CD8-positive, alpha-beta memory T cell (primary cell): Measurements from ENCODE around the gene PRDX5. TPM values are rescaled to one million over a fixed set of nuclear protein-coding genes. Genes with fewer than 3 reads are reported as not detected.
"Not testable (repeated sequence)": the region's sequence is repeated elsewhere in the genome, so short reads cannot be mapped to it uniquely, and the experiment has no call there.

Source experiments
- CTCF ChIA-PET: fragments of 350-600 bp; sonication (Branson Sonifier 250); formaldehyde crosslinking; loops from one replicate; lab custom pipeline; 2021; ENCODE audit warnings: antibody characterized with exemption; lab: Charles Lee
- POLR2A ChIA-PET: fragments of 350-600 bp; sonication (Branson Sonifier 250); formaldehyde crosslinking; loops from one replicate; lab custom pipeline; 2021; ENCODE audit warnings: antibody characterized with exemption; lab: Charles Lee
- DNase-seq, 5 donors: peaks; one replicate each; pipeline versions ENCODE4 v3.0.0 to v3.0.0-alpha.2; 2020 to 2022; ENCODE audit warnings: mixed read lengths in 1 of 5
- H3K27ac ChIP-seq: one replicate; pipeline ENCODE4 v1.7.0; 2013; ENCODE audit warnings: low read depth, mild to moderate bottlenecking, low read length, moderate library complexity
- H3K27me3 ChIP-seq: 2 replicates; pipeline ENCODE4 v1.7.0; 2013; ENCODE audit warnings: low read length, mild to moderate bottlenecking; ENCODE audit not compliant: insufficient read depth, poor library complexity, severe bottlenecking
- H3K36me3 ChIP-seq: 2 replicates; pipeline ENCODE4 v1.7.0; 2013; ENCODE audit warnings: mild to moderate bottlenecking, low read length, moderate library complexity; ENCODE audit not compliant: insufficient read depth
- H3K4me1 ChIP-seq: 2 replicates; pipeline ENCODE4 v1.7.0; 2013; ENCODE audit warnings: mild to moderate bottlenecking, low read length, moderate library complexity; ENCODE audit not compliant: insufficient read depth
- H3K4me3 ChIP-seq: 2 replicates; pipeline ENCODE4 v1.7.0; 2013; ENCODE audit warnings: mild to moderate bottlenecking, low read length
- H3K9me3 ChIP-seq: 2 replicates; pipeline ENCODE4 v1.7.0; 2013; ENCODE audit warnings: mild to moderate bottlenecking, low read length
- H3K27ac Mint-ChIP-seq, 8 donors: one replicate each; pipeline ENCODE4 v1.8.0; 2020 to 2021; ENCODE audit warnings: mixed read lengths in 8 of 8, mild to moderate bottlenecking in 6 of 8, inconsistent platforms in 3 of 8, moderate library complexity in 3 of 8
- H3K27me3 Mint-ChIP-seq, 2 donors: one replicate each; pipeline ENCODE4 v1.8.0; 2020 to 2021; ENCODE audit warnings: mixed read lengths in 2 of 2, mild to moderate bottlenecking in 1 of 2, moderate library complexity in 1 of 2
- H3K36me3 Mint-ChIP-seq, 3 donors: one replicate each; pipeline ENCODE4 v1.8.0; 2020 to 2021; ENCODE audit warnings: mixed read lengths in 3 of 3, inconsistent platforms in 1 of 3, mild to moderate bottlenecking in 1 of 3
- H3K4me1 Mint-ChIP-seq, 3 donors: one replicate each; pipeline ENCODE4 v1.8.0; 2020 to 2021; ENCODE audit warnings: mixed read lengths in 3 of 3, inconsistent platforms in 1 of 3, mild to moderate bottlenecking in 1 of 3
- H3K4me3 Mint-ChIP-seq, 7 donors: one replicate each; pipeline ENCODE4 v1.8.0; 2020 to 2021; ENCODE audit warnings: mixed read lengths in 7 of 7, mild to moderate bottlenecking in 6 of 7, moderate library complexity in 4 of 7, inconsistent platforms in 2 of 7
- H3K9me3 Mint-ChIP-seq, 5 donors: one replicate each; pipeline ENCODE4 v1.8.0; 2020 to 2022; ENCODE audit warnings: mixed read lengths in 5 of 5, mild to moderate bottlenecking in 3 of 5, moderate library complexity in 2 of 5, inconsistent platforms in 1 of 5
- polyA plus RNA-seq: library from polyadenylated mRNA; unstranded; fragments of 300-500 nt; fragmentation: Illumina TruSeq; gene quantifications from one replicate; pipeline ENCODE4 v1.2.3, GENCODE V29; 2021
- total RNA-seq, 2 experiments: library from RNA; stranded (reverse); gene quantifications; one replicate each; pipeline ENCODE4 v1.2.3, GENCODE V29; 2021

PRDX5 gene
- total and polyA plus RNA-seq, 3 experiments from 2014 or later, result 114 to 170 (median 126) TPM

GRCh38 chr11:64312947-64313346 lies 5.0 kb upstream of the PRDX5 start:
- Mint-ChIP-seq H3K4me3 (peak overlapping the region in 1 of 7 donors; percentile 58), H3K27ac (peak overlapping the region in 7 of 8 donors; percentile 4 to 93 (median 81)), H3K4me1 (peaks cover 28 to 32% (median 31%) of the 10 kb centered on the region in 3 donors), H3K36me3 (peaks cover 0 to 50% (median 6%) of the 10 kb centered on the region in 3 donors), H3K27me3 (peaks cover 0 to 7% of the 10 kb centered on the region in 2 donors), H3K9me3 (no peaks in the 10 kb centered on the region)
- DNase-seq, result no peak
- H3K27ac ChIP-seq, result no peak overlapping the region
- CTCF ChIA-PET, result interaction anchor here (0.9 to 1.6 kb wide), 3 partner anchors 19 to 106 kb away, joined by 3 to 7 read pairs (median 4); partner anchors contain the start of gene FERMT3
- H3K9me3 ChIP-seq, result no peaks in the 10 kb centered on the region
- H3K27me3 ChIP-seq, result no peaks in the 10 kb centered on the region
- peaks cover 8% of the 10 kb centered on the region for H3K4me1 ChIP-seq
- no peak overlapping the region for H3K4me3 ChIP-seq
- POLR2A ChIA-PET, result no interaction called here
- no peaks in the 10 kb centered on the region for H3K36me3 ChIP-seq

GRCh38 chr11:64313491-64314145 lies 4.3 kb upstream of the PRDX5 start:
- peak overlapping the region in 1 of 7 donors; percentile 58 for H3K4me3 Mint-ChIP-seq
- no peaks in the 10 kb centered on the region for H3K9me3 Mint-ChIP-seq
- CTCF ChIA-PET, result interaction anchor here (1.3 to 1.6 kb wide), 2 partner anchors 18 to 107 kb away, joined by 3 to 7 read pairs; partner anchors contain the start of gene FERMT3
- H3K27me3 Mint-ChIP-seq, result peaks cover 0 to 7% of the 10 kb centered on the region in 2 donors
- POLR2A ChIA-PET, result no interaction called here
- peak overlapping the region in 4 of 8 donors; percentile 64 to 93 (median 76) for H3K27ac Mint-ChIP-seq
- no peaks in the 10 kb centered on the region for H3K9me3 ChIP-seq
- DNase-seq, result no peak
- peaks cover 8% of the 10 kb centered on the region for H3K4me1 ChIP-seq
- no peaks in the 10 kb centered on the region for H3K36me3 ChIP-seq
- no peak overlapping the region for H3K4me3 ChIP-seq
- H3K36me3 Mint-ChIP-seq, result peaks cover 0 to 55% (median 6%) of the 10 kb centered on the region in 3 donors
- peaks cover 33 to 37% (median 35%) of the 10 kb centered on the region in 3 donors for H3K4me1 Mint-ChIP-seq
- no peak overlapping the region for H3K27ac ChIP-seq
- no peaks in the 10 kb centered on the region for H3K27me3 ChIP-seq

- CTCF ChIA-PET, result interaction anchor here (1.3 to 1.6 kb wide), 2 partner anchors 17 to 108 kb away, joined by 3 to 7 read pairs; partner anchors contain the start of gene FERMT3
- H3K9me3 Mint-ChIP-seq, result no peaks in the 10 kb centered on the region
- POLR2A ChIA-PET, result no interaction called here
Observed at GRCh38 chr11:64314146-64314804, 3.6 kb upstream of the PRDX5 start.

GRCh38 chr11:64314805-64315561 lies 2.9 kb upstream of the PRDX5 start:
- Histone ChIP-seq H3K27ac (no peak overlapping the region), H3K27me3 (no peaks in the 10 kb centered on the region), H3K4me1 (peaks cover 14% of the 10 kb centered on the region), H3K9me3 (no peaks in the 10 kb centered on the region), H3K36me3 (no peaks in the 10 kb centered on the region), H3K4me3 (no peak overlapping the region)
- peaks cover 40 to 48% (median 41%) of the 10 kb centered on the region in 3 donors for H3K4me1 Mint-ChIP-seq
- ChIA-PET POLR2A (no interaction called here), CTCF (no interaction called here)
- H3K27ac Mint-ChIP-seq, result peak overlapping the region in 5 of 8 donors; percentile 15 to 80 (median 38)
- DNase-seq, result no peak
- H3K27me3 Mint-ChIP-seq, result peaks cover 0 to 7% of the 10 kb centered on the region in 2 donors
- H3K4me3 Mint-ChIP-seq, result peak overlapping the region in 3 of 7 donors; percentile 5 to 62 (median 12)
- H3K36me3 Mint-ChIP-seq, result peaks cover 0 to 56% (median 6%) of the 10 kb centered on the region in 3 donors
- H3K9me3 Mint-ChIP-seq, result no peaks in the 10 kb centered on the region

More at GRCh38 chr11:64314146-64314804, 3.6 kb upstream of the PRDX5 start:
- H3K4me1 ChIP-seq, result peaks cover 13% of the 10 kb centered on the region
- no peak overlapping the region for H3K27ac ChIP-seq
- DNase-seq, result no peak
- H3K4me3 ChIP-seq, result no peak overlapping the region
- no peaks in the 10 kb centered on the region for H3K36me3 ChIP-seq
- peaks cover 0 to 7% of the 10 kb centered on the region in 2 donors for H3K27me3 Mint-ChIP-seq
- peaks cover 37 to 43% (median 40%) of the 10 kb centered on the region in 3 donors for H3K4me1 Mint-ChIP-seq
- H3K4me3 Mint-ChIP-seq, result no peak overlapping the region
- H3K36me3 Mint-ChIP-seq, result peaks cover 0 to 55% (median 6%) of the 10 kb centered on the region in 3 donors
- H3K27me3 ChIP-seq, result no peaks in the 10 kb centered on the region
- H3K27ac Mint-ChIP-seq, result peak overlapping the region in 3 of 8 donors; percentile 68 to 80 (median 74)
- no peaks in the 10 kb centered on the region for H3K9me3 ChIP-seq

- not testable (repeated sequence) for H3K4me3 ChIP-seq, DNase-seq, H3K36me3 ChIP-seq, H3K9me3 Mint-ChIP-seq, H3K27me3 ChIP-seq, H3K27me3 Mint-ChIP-seq, H3K9me3 ChIP-seq
- H3K36me3 Mint-ChIP-seq, result peaks cover 1 to 61% (median 7%) of the 10 kb centered on the region in 3 donors
- H3K27ac ChIP-seq, result peak overlapping the region; percentile 97
- H3K4me3 Mint-ChIP-seq, result peak overlapping the region; percentile 89 to 97 (median 94)
- H3K4me1 ChIP-seq, result peaks cover 14% of the 10 kb centered on the region
- H3K27ac Mint-ChIP-seq, result peak overlapping the region; percentile 98 to 100 (median 99)
- ChIA-PET CTCF (interaction anchor here (1.2 to 3.6 kb wide), 6 partner anchors 11 to 45 kb away, joined by 4 to 61 read pairs (median 24); partner anchors contain the start of genes CATSPERZ, CCDC88B and ESRRA), POLR2A (interaction anchor here (0.5 to 3.4 kb wide), 3 partner anchors 26 to 111 kb away, joined by 4 to 33 read pairs (median 16); no protein-coding TSS in a partner anchor)
- peaks cover 38 to 52% (median 40%) of the 10 kb centered on the region in 3 donors for H3K4me1 Mint-ChIP-seq
Observed at GRCh38 chr11:64315667-64316526, 2.0 kb upstream of the PRDX5 start.

- peak overlapping the region; percentile 77 for H3K4me3 ChIP-seq
- POLR2A ChIA-PET, result interaction anchor here (0.9 to 3.4 kb wide), 16 partner anchors 10 to 1461 kb away, joined by 3 to 42 read pairs (median 10); partner anchors contain the start of genes BAD, CCDC88B, ESRRA and FERMT3
Observed at GRCh38 chr11:64316672-64317324, 1.1 kb upstream of the PRDX5 start.

More at GRCh38 chr11:64316672-64317324, 1.1 kb upstream of the PRDX5 start:
- Histone ChIP-seq H3K9me3 (no peaks in the 10 kb centered on the region), H3K27ac (peak overlapping the region; percentile 97), H3K36me3 (no peaks in the 10 kb centered on the region), H3K4me1 (peaks cover 14% of the 10 kb centered on the region), H3K27me3 (no peaks in the 10 kb centered on the region)
- Mint-ChIP-seq H3K9me3 (no peaks in the 10 kb centered on the region), H3K27me3 (peaks cover 0 to 7% of the 10 kb centered on the region in 2 donors), H3K27ac (peak overlapping the region; percentile 98 to 100 (median 99)), H3K36me3 (peaks cover 4 to 67% (median 10%) of the 10 kb centered on the region in 3 donors), H3K4me3 (peak overlapping the region; percentile 89 to 97 (median 94)), H3K4me1 (peaks cover 36 to 52% (median 37%) of the 10 kb centered on the region in 3 donors)
- CTCF ChIA-PET, result interaction anchor here (0.9 to 3.6 kb wide), 19 partner anchors 12 to 427 kb away, joined by 3 to 61 read pairs (median 4); partner anchors contain the start of genes BAD, CATSPERZ, CCDC88B and ESRRA
- peak in 3 of 5 donors; percentile 37 to 64 (median 39) for DNase-seq
